HepG2 (cell line): ENCODE data around the gene EIF3A. TPM values are rescaled to one million over a fixed set of nuclear protein-coding genes. Genes with fewer than 3 reads are reported as not detected.
A peak's percentile ranks its signal among the peaks of the same experiment; 100 is the strongest.

Experiments used
- AGO1 ChIP-seq: fragments of 200-400 bp; formaldehyde crosslinking; IDR thresholded peaks from 2 replicates; pipeline ENCODE4 v1.6.1; 2017; ENCODE audit warnings: mild to moderate bottlenecking, low read depth, low read length, moderate library complexity; ENCODE audit not compliant: poor library complexity, severe bottlenecking
- BRF2 ChIP-seq: sonication (generic); formaldehyde crosslinking; IDR thresholded peaks from 2 replicates; pipeline ENCODE4 v1.8.1; 2022; ENCODE audit warnings: mild to moderate bottlenecking, missing genetic modification reagents
- HDAC1 ChIP-seq: sonication (generic); formaldehyde crosslinking; IDR thresholded peaks from 2 replicates; pipeline ENCODE4 v1.5.1; 2020; ENCODE audit warnings: mild to moderate bottlenecking, missing genetic modification reagents
- MEIS2 ChIP-seq: sonication (generic); formaldehyde crosslinking; IDR thresholded peaks from 2 replicates; pipeline ENCODE4 v1.9.0; 2021; ENCODE audit warnings: mild to moderate bottlenecking, missing genetic modification reagents
- MIXL1 ChIP-seq: IDR thresholded peaks from 2 replicates; pipeline ENCODE4 v1.6.1; 2016
- NFIC ChIP-seq: IDR thresholded peaks from 2 replicates; pipeline ENCODE4 v1.6.1; 2012; ENCODE audit warnings: mild to moderate bottlenecking, low read length, inconsistent platforms
- PAF1 ChIP-seq: IDR thresholded peaks from 2 replicates; pipeline ENCODE4 v1.6.1; 2016; ENCODE audit warnings: missing genetic modification reagents, missing compliant biosample characterization
- PHB2 ChIP-seq: fragments of 450-650 bp; IDR thresholded peaks from 2 replicates; pipeline ENCODE4 v1.6.1; 2018; ENCODE audit not compliant: partially characterized antibody
- RAD51 ChIP-seq: fragments of 450-650 bp; IDR thresholded peaks from 2 replicates; pipeline ENCODE4 v1.6.1; 2016; ENCODE audit warnings: borderline replicate concordance
- SAP130 ChIP-seq: IDR thresholded peaks from 2 replicates; pipeline ENCODE4 v1.6.1; 2016; ENCODE audit warnings: low read depth
- SIN3A ChIP-seq: IDR thresholded peaks from 2 replicates; pipeline ENCODE4 v1.6.1; 2011; ENCODE audit warnings: low read depth, mild to moderate bottlenecking, control low read depth, low read length, borderline replicate concordance
- SP2 ChIP-seq: sonication (generic); formaldehyde crosslinking; IDR thresholded peaks from 2 replicates; pipeline ENCODE4 v1.5.1; 2020; ENCODE audit warnings: mild to moderate bottlenecking, missing genetic modification reagents
- ZFP37 ChIP-seq: sonication (generic); formaldehyde crosslinking; IDR thresholded peaks from 2 replicates; pipeline ENCODE4 v1.4.0; 2020; ENCODE audit warnings: missing genetic modification reagents, borderline replicate concordance
- ZNF10 ChIP-seq: sonication (generic); formaldehyde crosslinking; IDR thresholded peaks from 2 replicates; pipeline ENCODE4 v1.4.0; 2020; ENCODE audit warnings: mild to moderate bottlenecking, low read depth, missing genetic modification reagents, borderline replicate concordance
- ZNF232 ChIP-seq: sonication (generic); formaldehyde crosslinking; IDR thresholded peaks from 2 replicates; pipeline ENCODE4 v1.4.0; 2020; ENCODE audit warnings: missing genetic modification reagents, borderline replicate concordance
- ZNF430 ChIP-seq: sonication (generic); formaldehyde crosslinking; IDR thresholded peaks from 2 replicates; pipeline ENCODE4 v1.9.0; 2021; ENCODE audit warnings: mild to moderate bottlenecking, missing genetic modification reagents
- ZNF451 ChIP-seq: sonication (generic); formaldehyde crosslinking; IDR thresholded peaks from 2 replicates; pipeline ENCODE4 v1.5.0; 2020; ENCODE audit warnings: mild to moderate bottlenecking, missing genetic modification reagents
- ZNF607 ChIP-seq: sonication (generic); formaldehyde crosslinking; IDR thresholded peaks from 2 replicates; pipeline ENCODE4 v1.5.1; 2020; ENCODE audit warnings: missing genetic modification reagents, mild to moderate bottlenecking, borderline replicate concordance
- ZNF670 ChIP-seq: sonication (generic); formaldehyde crosslinking; IDR thresholded peaks from 2 replicates; pipeline ENCODE4 v1.8.0; 2022; ENCODE audit warnings: mild to moderate bottlenecking, missing genetic modification reagents, borderline replicate concordance
- ZNF724P ChIP-seq: sonication (generic); formaldehyde crosslinking; IDR thresholded peaks from 2 replicates; pipeline ENCODE4 v1.8.0; 2022; ENCODE audit warnings: missing genetic modification reagents, borderline replicate concordance
- ZNF746 ChIP-seq: sonication (generic); formaldehyde crosslinking; IDR thresholded peaks from 2 replicates; pipeline ENCODE4 v1.8.0; 2022; ENCODE audit warnings: mild to moderate bottlenecking, missing genetic modification reagents
- ZNF747 ChIP-seq: sonication (generic); formaldehyde crosslinking; IDR thresholded peaks from 2 replicates; pipeline ENCODE4 v1.8.1; 2023; ENCODE audit warnings: missing genetic modification reagents, mild to moderate bottlenecking, borderline replicate concordance
- ZNF780A ChIP-seq: sonication (generic); formaldehyde crosslinking; IDR thresholded peaks from 2 replicates; pipeline ENCODE4 v1.8.0; 2022; ENCODE audit warnings: mild to moderate bottlenecking, missing genetic modification reagents, moderate library complexity
- ZNF781 ChIP-seq: sonication (generic); formaldehyde crosslinking; IDR thresholded peaks from 2 replicates; pipeline ENCODE4 v1.5.1; 2020; ENCODE audit warnings: borderline replicate concordance, mild to moderate bottlenecking, missing genetic modification reagents; ENCODE audit errors: not compliant biosample characterization
- ZNF790 ChIP-seq: sonication (generic); formaldehyde crosslinking; IDR thresholded peaks from 2 replicates; pipeline ENCODE4 v1.8.0; 2022; ENCODE audit warnings: missing genetic modification reagents, mild to moderate bottlenecking, borderline replicate concordance
- ZNF878 ChIP-seq: sonication (generic); formaldehyde crosslinking; IDR thresholded peaks from 2 replicates; pipeline ENCODE4 v1.8.1; 2023; ENCODE audit warnings: mild to moderate bottlenecking, missing genetic modification reagents, moderate library complexity
- polyA plus RNA-seq, 8 experiments: library from polyadenylated mRNA; depleted of rRNA in 3 of 8; stranded (reverse) in 7 of 8; unstranded in 1 of 8; fragments of >200 nt; fragmentation: Illumina TruSeq in 4 of 8; extraction: Trizol in 4 of 8; gene quantifications; 2 replicates each; pipeline versions ENCODE4 v1.2.1 to v1.2.3, GENCODE V29; 2011 to 2016; ENCODE audit warnings: low read depth in 4 of 8, missing spikeins in 1 of 8, mixed read lengths in 1 of 8; ENCODE audit not compliant: insufficient read depth in 1 of 8
- total RNA-seq, 5 experiments: library from RNA; depleted of rRNA; stranded (reverse); fragments of >200 nt; fragmentation: Illumina TruSeq; extraction: Trizol; gene quantifications; 2 replicates each; pipeline ENCODE4 v1.2.3, GENCODE V29; 2016; ENCODE audit warnings: low read depth in 1 of 5
- TF ChIP-seq, protein P1 (sequence below): fragments of 450-650 bp; IDR thresholded peaks from 2 replicates; pipeline ENCODE4 v1.6.1; 2016
- TF ChIP-seq, protein P2 (sequence below): sonication (generic); formaldehyde crosslinking; conservative IDR thresholded peaks from 2 replicates; pipeline ENCODE4 v1.4.0; 2020; ENCODE audit warnings: missing genetic modification reagents

EIF3A gene
- total and polyA plus RNA-seq, 2 of the 13 experiments (the other 11 are each of a cell fraction or from before 2014, with no cell fraction given) = 25.6 to 117 TPM

DNA sequence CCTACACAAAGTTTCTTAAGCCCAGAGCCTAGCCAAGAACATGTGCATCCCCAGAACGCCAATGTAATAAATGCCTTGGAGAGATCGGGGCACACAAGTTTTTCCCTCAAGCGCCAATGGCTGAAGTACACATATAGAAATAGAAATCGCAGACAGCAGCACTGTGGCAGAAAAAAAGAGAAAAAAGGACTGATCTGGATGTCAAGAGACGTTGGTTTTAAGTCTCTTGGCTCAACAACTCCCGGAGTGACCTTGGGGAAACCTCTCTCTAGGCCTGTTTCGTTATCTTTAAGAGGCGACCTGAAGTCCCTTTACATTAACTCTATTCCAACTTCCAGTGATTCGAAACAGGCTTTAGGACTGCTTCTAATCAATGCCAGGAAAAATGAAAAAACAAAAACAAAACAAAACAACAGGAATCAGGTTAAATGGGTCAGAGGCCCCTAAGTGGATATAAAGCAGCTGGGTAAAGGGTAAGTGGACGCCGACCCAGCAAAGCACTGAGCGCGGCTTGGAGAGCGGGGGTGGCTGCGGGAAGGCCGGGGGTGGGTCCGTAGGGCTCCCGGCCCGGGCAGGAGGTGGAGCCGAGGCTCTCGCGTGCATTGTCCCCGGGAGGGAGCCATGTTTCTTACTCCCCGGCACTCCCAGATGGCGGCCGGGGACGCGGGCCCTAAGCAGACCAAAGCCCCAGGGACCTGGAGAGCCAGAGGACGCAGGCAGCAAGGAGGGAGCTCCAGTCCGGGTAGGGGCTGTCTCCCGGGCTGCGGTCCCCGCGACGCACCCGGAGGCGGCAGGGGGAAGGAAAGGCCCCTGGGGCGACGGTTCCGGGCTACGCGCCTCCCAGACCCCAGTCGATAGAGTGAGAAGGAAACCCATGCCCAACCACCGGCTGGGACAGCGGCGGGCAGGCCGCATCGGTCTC lies 757 bp downstream of the EIF3A start (continued):
- TF ChIP-seq HDAC1 (CRISPR knock-in tag) (no peak; the same call in 1 of the 2 replicates), ZNF10 (CRISPR knock-in tag) (no peak), ZNF780A (CRISPR knock-in tag) (no peak), PAF1 (CRISPR knock-in tag) (no peak), PHB2 (no peak), ZNF670 (CRISPR knock-in tag) (no peak), MIXL1 (no peak), ZNF724P (CRISPR knock-in tag) (no peak), ZFP37 (CRISPR knock-in tag) (no peak), ZNF747 (CRISPR knock-in tag) (no peak), RAD51 (no peak), MEIS2 (CRISPR knock-in tag) (no peak), SP2 (CRISPR knock-in tag) (no peak), ZNF451 (CRISPR knock-in tag) (no peak), ZNF781 (CRISPR knock-in tag) (no peak), ZNF430 (no peak), ZNF746 (CRISPR knock-in tag) (no peak), SIN3A (no peak), SAP130 (CRISPR knock-in tag) (peak; percentile 6; the same call in 1 of the 2 replicates), ZNF790 (CRISPR knock-in tag) (no peak), NFIC (no peak), ZNF232 (CRISPR knock-in tag) (no peak), ZNF607 (no peak), AGO1 (no peak), ZNF878 (CRISPR knock-in tag) (0 out of 2 replicates have a peak, but pooled peaks have one; percentile 14), BRF2 (no peak)
- TF ChIP-seq, protein P1, sequence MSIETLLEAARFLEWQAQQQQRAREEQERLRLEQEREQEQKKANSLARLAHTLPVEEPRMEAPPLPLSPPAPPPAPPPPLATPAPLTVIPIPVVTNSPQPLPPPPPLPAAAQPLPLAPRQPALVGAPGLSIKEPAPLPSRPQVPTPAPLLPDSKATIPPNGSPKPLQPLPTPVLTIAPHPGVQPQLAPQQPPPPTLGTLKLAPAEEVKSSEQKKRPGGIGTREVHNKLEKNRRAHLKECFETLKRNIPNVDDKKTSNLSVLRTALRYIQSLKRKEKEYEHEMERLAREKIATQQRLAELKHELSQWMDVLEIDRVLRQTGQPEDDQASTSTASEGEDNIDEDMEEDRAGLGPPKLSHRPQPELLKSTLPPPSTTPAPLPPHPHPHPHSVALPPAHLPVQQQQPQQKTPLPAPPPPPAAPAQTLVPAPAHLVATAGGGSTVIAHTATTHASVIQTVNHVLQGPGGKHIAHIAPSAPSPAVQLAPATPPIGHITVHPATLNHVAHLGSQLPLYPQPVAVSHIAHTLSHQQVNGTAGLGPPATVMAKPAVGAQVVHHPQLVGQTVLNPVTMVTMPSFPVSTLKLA = no peak
- TF ChIP-seq, protein P2, sequence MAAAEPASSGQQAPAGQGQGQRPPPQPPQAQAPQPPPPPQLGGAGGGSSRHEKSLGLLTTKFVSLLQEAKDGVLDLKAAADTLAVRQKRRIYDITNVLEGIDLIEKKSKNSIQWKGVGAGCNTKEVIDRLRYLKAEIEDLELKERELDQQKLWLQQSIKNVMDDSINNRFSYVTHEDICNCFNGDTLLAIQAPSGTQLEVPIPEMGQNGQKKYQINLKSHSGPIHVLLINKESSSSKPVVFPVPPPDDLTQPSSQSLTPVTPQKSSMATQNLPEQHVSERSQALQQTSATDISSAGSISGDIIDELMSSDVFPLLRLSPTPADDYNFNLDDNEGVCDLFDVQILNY (CRISPR knock-in tag) = peak; percentile 60; the same call in 1 of the 2 replicates
